GM23248 (cell line): Measurements from ENCODE around the gene FRS2.

Experiments used
- EZH2 ChIP-seq: fragments of 200-600 bp; sonication (generic); IDR thresholded peaks from 2 replicates; pipeline ENCODE4 v1.6.1; 2018; ENCODE audit warnings: antibody characterized with exemption, mild to moderate bottlenecking; ENCODE audit not compliant: insufficient read depth, poor library complexity, severe bottlenecking
- EZH2phosphoT487 ChIP-seq: fragments of 200-600 bp; sonication (generic); IDR thresholded peaks from 2 replicates; pipeline ENCODE4 v1.6.1; 2018; ENCODE audit warnings: antibody characterized with exemption, moderate library complexity, mild to moderate bottlenecking, low read depth; ENCODE audit not compliant: insufficient read depth

- TF ChIP-seq EZH2 (no peak), EZH2phosphoT487 (no peak)
Observed at GRCh38 chr12:69484428-69484827, 14.2 kb downstream of the FRS2 start.
